H4 (cell line): ENCODE data around the gene ADARB2. TPM values are rescaled to one million over a fixed set of nuclear protein-coding genes. Genes with fewer than 3 reads are reported as not detected.
"Not testable (repeated sequence)": the region's sequence is repeated elsewhere in the genome, so short reads cannot be mapped to it uniquely, and the experiment has no call there.

Experiments
- DNase-seq: peaks from one replicate; pipeline ENCODE4 v3.0.0-alpha.2; 2015; ENCODE audit warnings: low spot score
- total RNA-seq: library from RNA; depleted of rRNA; stranded (reverse); fragments of >200 nt; shearing (Covaris generic); gene quantifications from 2 replicates; pipeline ENCODE4 v1.2.3, GENCODE V29; 2014

The ADARB2 gene
- total RNA-seq, 1 experiment from 2014 or later: 0.21 TPM

DNA sequence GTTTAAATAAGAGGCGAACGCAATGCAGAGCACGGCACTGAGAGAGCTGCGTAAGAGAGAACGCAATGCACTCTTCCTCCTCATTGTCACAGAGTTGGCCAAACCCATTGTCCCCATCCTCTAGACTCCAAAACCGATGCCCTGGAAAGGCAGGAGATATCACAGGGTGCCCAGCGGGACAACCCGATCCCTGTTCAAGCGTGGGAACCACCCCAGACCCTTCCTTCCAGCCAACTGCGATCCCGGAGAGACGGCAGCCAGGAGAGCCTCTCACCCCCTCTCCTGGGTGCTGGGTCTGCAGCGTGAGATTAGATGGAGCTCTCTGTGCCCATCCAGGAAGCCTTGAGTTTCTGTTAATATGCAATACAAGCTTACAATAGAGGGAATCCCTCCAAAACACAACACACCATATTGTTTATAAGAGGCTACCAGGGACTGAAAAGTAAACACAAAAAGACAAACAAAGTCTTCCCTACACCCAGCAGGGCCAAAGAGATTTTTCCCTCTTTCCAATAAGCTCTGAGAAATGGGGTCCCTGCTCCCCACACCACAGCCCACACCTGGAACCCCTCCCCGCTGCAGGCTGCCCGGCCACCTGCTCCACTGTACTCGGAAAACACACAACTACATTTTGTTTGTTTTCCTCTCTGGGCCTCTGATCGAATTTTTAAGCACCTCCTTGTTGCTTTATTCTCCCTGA lies 187.6 kb downstream of the ADARB2 start:
- no peak for DNase-seq

DNA sequence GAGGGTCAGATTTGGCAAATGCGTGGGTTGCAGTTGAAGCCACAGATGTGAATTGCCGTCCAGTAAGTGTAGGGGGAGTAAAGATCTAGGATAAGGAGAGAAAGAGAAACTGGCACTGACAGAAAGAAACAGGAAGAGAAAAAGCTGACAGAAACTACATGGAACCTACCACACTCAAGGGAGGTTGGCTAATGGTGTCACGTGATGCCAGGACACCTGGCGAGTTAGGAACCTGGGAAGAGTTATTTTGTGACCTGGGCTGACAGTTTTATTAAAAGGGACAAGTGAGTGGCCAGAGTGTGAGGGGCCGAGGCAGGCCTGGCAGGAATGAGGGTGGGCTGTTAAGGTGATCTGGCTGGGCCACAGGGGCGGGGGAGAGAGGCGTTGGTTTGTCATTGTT lies 188.7 kb downstream of the ADARB2 start:
- no peak for DNase-seq

DNA sequence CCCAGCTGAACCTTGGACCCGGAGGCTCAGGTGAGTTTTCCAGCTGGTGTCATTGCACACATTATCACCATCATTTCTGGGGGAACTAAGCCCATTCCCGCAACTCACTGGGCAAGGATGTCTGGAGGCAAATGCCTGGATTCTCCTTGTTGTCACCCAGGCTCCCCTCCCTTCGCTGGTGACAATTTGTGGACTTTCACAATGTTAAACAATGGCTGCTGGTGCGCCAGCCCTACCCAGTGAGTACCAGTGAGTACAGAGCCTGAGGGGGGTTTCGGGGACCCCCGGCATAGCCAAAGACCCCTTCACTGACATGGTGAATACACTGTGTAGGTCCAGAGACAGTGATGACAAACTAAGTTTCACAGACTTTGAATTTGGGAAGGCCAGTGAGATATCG lies 189.2 kb downstream of the ADARB2 start:
- DNase-seq: no peak

DNA sequence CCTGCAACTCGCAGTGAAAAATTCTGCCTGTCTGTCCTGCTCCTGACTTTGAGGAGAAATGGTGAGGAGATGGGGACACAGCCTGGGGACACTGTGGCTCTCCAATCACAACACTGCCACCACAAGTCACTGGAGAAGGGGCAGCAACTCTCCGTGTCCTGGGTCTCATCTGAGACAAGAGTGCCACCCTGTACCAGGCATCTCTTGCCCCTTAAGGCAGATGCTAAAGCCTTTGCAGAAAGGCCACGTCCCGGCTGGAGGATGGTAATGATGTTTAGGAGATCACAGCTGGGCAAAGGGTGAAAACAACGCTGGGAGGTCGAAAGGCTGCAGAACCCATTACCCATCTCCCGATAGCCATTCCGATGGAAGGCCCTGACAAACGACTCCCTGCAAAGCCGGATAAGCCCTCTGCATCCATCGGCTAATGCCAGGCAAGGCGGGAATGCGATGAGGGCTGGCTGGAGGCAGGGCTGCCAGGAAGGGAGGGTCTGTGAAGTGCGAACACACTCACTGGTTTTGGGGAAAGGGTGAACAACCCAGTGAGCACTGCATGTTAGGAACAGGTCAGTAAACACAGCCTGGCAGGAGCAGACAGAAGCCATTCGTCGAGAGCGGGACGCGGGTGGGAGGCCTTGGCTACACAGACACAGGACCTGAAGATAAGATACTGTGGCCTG lies 190.8 kb downstream of the ADARB2 start:
- DNase-seq: no peak

DNA sequence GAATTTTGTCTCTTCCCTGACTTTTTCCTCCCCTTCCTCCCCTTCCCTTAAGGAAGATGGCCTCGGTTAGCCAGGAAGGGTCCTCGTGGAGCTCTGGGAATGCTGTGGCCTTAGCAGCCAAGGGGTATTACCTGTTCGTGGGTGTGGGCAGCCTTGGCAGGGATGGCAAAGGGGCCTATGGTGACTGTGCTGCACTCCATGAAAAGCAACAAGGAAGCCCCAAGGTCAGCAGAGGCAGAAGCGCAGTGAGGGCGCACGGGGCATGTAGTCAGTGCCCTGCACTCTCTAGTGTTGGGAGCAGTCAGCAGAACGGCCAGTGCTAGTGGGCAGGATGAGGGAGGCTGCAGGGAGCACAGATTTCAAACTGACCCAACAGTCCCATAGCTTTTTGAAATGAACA lies 191.8 kb downstream of the ADARB2 start:
- DNase-seq: no peak

DNA sequence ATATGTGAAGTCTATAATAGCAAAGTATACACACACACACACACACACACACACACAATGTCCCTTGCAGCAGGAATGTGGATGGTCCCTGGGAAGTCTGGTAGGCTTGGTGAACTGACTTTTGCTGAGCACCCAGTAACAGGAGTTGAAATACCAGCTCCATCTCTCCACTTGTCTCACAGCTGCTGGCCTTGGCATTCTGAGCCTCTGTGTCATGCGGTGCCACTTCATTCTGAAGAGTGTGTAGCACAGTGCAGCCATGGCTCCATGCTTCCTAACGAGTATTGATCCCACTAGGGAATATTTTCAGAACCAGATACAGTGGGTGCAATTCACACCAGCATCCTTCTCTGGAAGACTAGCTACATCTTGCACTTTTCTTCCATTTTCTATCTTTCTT lies 192.4 kb downstream of the ADARB2 start:
- no peak for DNase-seq

DNA sequence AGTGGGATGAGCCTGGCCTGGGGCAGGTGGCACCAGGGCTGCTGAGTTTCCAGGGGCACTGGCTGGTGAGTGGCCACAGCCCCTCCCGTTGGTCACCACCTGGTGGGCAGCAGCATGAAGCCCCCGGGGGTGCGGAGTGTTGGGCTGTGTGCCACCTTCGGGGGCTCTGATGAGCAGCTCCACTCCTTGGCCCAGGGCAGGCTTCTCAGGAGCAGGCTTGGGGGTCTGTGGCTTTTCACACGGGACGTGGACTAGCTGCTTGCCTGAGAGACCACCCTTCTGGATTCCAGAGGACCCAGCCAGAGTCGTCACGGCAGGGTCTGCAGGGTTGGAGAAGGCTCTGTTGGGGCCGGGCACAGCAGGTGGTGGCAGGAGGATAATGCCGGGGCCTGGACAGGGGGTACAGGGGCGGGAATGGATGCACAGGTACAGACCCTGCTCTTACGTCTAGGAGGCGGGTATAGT lies 193.1 kb downstream of the ADARB2 start:
- DNase-seq: no peak

DNA sequence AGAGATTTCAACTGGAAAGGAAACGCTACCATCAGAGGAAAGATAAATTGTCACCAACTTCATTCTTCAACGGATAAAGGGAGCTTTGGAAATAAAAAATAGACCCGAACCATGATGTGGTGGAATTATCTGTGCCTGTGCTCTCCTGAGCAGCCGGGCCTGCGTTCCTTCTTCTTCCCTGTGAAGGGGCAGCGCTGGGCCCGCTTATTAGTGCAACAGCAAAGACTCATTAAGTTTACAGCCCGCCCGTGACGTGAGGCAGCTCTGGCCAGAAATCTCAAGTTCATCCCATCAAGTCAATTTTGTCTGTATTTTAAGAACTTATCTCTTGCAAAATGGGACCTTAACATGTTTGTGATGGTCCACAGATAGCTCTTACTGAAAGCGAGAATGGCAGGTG lies 193.7 kb downstream of the ADARB2 start:
- no peak for DNase-seq

DNA sequence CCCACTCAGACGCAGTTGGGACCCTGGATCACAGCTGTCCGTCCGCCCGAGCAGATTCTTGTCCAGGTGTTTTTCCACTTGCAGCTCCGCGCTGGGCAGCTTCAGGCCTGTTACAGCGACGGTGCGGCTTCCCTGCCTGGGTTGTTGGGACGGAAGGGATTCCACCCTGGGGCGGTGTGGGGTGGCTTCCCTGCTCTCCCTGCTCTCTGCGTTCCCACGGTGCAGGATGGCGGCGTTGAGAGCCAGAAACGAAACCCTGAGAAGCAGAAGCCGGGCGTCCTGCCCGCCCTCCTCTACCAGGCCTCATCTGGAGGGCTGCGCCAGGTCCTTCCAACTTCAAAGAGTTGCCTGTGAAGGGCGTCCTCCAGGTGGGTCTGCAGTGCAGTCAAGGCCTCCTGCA lies 194.4 kb downstream of the ADARB2 start:
- no peak for DNase-seq

DNA sequence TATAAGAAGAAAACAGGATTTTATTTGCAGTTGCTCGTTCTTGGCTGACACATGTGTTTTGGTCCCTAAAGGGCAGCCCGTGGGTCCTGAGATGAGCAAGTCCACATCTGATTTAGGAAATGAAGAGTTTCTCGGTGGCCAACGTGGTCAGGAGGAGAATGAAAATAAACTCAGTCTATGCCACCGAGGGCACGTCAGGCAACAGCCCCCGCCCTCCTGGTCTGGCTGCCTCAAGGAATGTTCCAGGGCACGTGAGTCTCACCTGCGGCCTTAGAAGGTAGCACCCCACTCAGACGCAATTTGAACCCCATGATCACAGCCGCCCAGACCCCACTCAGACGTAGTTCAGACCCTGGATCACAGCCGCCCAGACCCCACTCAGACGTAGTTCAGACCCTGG lies 197.2 kb downstream of the ADARB2 start:
- no peak for DNase-seq

DNA sequence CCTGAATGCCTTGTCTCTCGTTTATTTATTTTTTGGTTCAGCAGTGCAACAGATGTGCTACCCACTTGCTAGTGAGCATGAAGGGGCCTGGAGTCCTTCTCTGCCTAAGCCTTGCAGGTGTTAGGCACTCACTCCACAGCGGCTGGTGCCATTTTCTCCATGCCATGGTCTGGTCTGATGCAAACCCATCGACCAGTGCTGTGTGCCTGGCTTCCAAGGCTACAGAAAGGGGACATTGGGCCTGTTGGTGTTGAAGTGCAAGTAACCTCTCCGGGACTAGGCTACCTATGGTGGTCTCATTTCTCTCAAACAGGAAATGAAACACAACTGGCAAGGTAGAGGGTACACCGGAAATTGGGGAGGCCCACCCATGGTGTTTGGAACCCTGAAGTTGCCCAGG lies 198.1 kb downstream of the ADARB2 start:
- DNase-seq: no peak

DNA sequence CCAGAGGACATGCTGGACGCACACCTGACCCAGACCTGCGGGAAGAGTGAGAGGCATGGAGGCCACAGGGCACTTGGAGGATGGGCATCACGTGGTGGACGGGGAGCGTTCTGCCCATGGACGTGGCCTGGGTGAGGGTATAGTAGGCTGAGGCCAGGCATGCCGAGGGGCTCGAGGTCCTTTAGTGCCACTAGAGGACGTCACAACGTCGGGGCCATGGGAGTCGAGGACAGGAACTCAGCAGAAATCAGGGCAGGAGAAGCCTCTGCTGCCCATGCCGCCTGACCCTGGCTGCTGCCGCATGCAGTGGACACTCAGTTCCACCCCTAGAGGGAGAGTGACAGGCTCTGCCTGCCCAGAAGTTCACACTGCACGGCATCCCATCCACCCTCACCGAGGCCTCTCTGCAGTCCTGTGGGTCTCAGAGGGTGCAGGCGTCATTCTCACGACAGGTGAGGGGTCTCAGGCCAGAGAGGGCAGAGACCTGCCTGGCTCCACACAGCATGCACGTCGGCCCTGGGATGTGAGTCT lies 198.7 kb downstream of the ADARB2 start:
- no peak for DNase-seq

DNA sequence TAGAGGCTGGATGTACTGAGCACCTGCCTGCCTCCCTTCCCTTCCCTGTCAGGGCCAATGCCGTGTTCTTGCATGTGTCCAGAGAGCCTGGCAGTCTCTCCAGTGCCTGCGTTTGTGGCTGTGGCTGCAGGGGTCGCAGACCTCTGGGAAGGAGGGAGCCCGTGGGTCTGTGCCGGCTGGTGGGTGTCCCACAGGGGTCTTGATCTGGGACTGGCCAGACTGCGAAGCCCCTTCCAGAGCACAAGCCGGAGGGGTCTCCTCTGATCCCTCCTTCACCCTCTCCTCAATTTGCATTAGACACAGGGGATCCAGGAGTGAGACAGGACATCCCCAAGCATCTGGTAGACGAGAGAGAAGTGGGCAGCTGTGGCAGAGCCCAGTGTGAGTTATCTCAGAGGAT lies 199.2 kb downstream of the ADARB2 start:
- DNase-seq: no peak

DNA sequence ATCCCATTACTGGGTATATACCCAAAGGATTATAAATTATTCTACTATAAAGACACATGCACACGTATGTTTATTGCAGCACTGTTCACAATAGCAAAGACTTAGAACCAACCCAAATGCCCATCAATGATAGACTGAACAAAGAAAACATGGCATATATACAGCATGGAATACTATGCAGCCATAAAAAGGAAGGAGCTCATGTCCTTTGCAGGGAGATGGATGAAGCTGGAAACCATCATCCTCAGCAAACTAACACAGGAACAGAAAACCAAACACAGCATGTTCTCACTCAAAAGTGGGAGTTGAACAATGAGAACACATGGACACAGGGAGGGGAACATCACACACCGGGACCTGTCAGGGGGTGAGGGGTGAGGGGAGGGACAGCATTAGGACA lies 199.9 kb downstream of the ADARB2 start:
- DNase-seq: not testable (repeated sequence)

DNA sequence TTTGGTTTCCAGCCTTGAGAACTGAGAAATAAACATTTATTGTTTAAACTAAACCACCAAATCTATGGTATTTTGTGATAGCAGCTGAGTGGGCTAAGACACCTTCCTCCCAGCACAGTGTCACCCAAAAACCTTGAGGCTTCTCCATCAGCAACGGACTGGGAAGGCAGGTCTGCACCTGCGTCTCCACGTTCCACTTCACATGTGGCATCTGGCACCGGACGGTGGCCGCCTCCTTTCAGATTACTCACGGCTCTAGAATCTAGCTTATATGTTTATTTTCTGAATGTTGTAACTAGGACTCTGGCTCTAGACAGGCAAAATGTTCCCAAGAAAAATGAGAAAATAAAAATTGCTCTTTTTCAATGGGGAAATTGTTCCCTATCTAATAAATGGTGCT lies 201.0 kb downstream of the ADARB2 start:
- DNase-seq: no peak

DNA sequence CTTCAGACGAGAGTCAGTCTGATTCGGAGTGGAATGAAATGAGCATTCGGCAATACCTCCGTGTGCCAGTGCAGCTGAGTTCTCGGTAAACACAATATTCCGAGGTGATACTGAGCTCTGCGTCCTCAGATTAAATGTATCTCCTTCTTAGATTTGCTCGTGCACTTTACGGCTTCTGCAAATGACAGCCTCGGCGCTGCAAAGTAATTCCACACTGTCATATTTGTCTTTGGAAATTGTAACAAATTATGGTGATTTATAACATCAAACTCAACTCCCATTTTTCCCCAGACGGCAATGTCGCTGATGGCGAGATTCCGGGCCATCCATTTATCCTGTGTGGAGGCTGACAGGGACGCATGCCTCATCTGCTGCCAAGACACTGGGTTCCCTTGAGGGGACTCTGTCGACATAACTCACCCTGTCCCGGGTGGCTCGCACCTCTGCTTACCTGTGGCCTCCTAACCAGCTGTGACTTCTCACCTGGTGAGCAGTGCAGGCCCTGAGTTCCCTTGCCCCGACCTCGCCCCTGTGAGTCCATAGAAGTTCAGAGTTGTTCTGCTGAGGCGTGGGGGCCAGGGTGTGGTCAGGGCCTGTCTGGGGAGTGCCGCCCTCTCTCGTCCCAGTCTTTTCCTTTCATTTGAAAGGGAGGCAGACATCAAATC lies 201.9 kb downstream of the ADARB2 start:
- no peak for DNase-seq

DNA sequence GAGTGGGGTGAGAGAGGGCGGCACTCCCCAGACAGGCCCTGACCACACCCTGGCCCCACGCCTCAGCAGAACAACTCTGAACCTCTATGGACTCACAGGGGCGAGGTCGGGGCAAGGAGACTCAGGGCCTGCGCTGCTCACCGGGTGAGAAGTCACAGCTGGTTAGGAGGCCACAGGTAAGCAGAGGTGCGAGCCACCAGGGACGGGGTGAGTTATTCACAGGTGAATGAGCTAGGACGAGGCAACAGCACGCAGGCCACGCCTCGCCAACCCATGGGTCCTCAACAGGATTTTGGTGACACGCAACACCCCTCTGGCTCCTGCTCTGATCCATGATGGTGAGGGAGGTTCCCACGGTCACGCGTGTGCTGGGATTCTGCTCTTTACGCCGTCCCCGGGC lies 202.5 kb downstream of the ADARB2 start:
- DNase-seq: no peak

DNA sequence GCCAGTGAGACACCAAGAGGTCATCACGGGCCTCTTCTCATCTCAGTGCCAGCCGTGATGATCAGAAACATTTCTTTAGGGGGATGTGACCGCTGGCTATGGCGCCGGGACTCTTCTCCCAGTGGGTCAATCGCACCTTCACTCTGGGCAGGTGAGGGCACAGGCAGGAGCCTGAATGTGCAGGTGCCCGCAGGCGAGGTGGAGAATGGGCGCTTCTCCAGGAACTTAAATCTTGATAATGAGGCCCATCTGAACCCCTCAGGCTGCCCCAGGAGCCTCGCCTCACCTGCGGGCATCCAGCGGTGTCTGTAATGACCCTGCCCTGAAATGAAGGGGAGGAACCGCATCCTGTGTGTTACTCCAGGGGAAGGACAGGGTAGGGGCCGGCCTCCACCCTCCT lies 204.7 kb downstream of the ADARB2 start:
- no peak for DNase-seq

DNA sequence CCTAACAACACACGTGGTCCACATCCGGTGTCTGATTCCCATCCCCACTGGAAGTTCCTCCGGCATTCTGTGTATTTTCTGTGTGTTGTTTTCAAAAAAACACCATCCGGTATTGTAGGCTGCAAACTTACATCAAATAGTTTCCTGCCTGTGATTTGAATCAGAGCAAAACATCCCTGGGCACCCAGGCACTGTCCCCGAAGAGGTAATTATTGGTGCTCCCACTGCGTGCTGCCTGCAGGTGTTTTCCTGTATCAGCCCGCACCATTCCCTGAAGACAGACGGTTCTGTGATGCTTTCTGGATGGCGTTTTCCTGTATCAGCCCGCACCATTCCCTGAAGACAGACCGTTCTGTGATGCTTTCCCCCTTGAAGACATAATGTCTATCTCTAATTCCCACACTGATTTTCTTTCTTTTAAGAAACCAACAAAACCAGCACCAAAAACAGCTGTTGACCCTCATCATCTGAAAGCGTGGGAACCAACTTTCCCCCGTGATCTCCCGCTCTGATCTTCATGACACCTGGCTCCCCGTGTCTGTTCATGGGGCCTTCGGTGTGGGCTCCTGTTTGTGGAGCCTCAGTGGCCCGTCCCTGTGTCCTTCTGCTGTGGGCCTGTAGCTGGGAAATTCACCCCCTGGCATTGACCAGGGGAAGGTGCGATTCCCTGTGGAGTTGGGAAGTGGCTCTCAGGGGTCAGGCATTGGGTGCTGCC lies 205.3 kb downstream of the ADARB2 start:
- no peak for DNase-seq

DNA sequence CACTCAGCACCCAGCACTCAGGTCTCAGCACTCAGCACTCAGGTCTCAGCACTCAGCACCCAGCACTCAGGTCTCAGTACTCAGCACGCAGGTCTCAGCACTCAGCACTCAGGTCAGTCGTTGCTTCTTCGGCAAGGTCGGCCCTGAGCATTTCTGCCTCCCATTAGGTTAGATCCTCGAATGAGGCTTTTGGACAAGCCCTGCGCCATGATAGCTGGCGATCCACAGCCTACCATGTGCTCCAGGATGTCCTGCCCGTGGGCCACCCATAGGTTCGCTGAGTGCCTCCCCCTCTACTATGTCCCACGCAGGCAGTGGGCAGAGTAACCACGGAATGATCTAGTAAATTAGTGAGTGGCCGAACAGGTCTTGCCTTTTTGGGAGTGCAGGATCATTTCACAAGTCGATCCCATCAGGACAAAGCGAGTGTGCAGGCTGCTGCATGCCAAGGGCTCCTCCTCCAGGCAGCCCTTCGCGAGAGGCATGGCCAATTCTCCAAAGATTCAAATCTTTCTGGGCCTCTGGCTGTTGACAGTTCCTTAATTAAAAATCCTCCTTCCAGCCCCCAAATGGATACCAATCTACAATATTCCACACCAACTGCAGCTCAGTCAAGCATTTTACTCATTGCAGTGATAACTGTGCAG lies 206.3 kb downstream of the ADARB2 start:
- DNase-seq: no peak

DNA sequence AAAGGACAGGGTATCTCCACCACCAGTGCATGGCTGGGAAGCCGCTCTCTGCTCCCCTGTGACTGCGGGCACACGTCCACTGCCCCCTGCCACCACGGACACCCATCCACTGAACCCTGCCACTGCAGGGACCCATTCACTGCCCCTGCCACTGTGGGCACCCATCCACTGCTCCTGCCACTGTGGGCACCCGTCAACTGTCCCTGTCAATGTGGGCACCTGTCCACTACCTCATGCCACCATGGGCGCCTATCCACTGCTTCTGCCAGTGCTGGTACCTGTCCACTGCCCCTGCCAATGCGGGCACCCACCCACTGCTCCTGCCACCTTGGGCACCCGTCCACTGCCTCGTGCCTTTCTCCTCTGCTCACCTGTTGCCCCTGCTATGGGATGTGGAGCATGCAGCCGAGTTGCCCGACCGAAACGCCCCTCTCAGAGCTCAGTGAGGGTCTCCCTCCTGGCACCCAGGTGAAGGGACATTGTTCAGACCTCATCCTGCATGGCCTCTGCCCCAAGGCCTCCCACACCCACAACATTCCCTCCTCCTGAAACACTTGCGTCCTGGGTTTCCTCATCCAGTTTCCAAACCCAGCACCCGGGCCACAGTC lies 207.4 kb downstream of the ADARB2 start:
- DNase-seq: no peak
